Measurements from ENCODE around the gene EYS. TPM values are rescaled to one million over a fixed set of nuclear protein-coding genes. Genes with fewer than 3 reads are reported as not detected.
A peak's percentile ranks its signal among the peaks of the same experiment; 100 is the strongest.
"Not testable (repeated sequence)": the region's sequence is repeated elsewhere in the genome, so short reads cannot be mapped to it uniquely, and the experiment has no call there.

The EYS gene
- total RNA-seq, 1 experiment from 2014 or later, result 0.87 TPM

DNA sequence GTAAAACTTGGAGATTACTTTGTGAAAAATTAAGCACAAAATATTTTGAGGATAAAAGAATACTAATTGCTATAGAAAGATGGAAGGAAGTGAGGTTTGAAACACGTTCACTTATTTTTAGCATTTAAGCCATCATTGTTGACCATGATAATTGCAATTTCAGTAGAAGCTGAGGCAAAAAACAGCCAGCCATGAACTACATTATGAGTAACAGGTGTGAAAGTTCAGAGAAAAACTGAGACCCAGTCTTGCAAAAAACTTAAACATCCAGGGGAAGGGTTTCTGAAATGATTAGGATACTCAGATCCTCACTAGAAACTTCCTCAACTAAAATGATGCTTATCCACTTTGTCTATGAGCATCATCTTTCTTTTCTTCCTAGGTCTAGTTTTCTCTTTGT lies 1452.0 kb downstream of the EYS start:
- DNase-seq (ENCODE audit: low read depth), result no peak

DNA sequence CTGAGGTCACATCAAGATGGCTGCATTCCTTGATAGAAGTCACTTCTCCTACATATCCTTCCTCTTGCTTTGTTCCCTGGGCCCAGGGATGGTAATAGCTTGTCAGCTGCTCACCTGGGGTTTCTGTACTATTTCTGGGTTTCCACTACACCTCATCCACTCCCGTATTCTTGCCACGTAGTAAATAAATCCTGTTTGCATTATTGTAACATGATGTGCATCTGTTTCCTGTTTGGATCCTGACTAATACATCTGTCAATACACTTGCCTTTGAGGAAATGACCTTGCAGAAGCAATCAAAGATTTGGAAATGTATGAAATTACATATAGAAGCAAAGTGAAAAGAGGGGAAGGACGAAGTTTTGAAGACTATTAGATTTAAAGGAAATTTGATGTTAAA lies 1452.5 kb downstream of the EYS start:
- DNase-seq (ENCODE audit: low read depth), result no peak

DNA sequence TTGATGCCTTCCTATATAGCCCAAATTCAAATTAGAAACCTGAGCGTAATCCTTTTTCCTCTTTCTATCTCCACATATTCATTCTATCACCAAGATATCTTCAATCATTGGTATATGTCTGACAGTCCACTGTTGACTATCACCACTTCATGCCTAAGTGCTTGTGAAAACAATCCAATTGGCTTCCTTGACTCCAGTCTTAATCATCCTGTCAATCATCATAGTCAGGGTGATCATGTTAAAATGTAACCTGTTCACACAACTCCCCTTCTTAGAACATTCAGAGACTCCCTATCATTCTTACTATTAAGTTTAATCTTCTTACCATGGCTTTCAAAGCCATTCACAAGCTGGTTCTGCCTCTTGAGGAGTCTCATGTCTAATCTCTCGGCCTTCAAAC lies 1454.8 kb downstream of the EYS start:
- no peak for DNase-seq (ENCODE audit: low read depth)

DNA sequence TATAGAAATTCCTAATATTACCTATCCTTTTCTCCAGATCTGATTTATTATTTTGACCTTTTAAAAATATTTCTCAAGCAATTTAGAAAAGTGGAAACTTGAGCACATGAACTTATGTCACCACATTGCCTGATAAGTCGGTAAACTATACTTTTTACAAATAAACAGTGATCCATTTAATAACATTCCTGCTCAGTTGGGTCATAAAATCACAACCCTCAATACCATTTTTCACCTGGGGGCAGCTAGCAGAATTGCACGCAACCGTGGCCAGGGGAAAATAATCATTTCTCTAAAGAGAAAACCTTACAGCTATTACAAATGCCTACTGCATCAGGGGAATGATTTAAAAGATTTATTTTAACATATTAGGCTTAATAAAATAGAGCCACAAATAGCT lies 1456.9 kb downstream of the EYS start:
- DNase-seq (ENCODE audit: low read depth), result no peak

DNA sequence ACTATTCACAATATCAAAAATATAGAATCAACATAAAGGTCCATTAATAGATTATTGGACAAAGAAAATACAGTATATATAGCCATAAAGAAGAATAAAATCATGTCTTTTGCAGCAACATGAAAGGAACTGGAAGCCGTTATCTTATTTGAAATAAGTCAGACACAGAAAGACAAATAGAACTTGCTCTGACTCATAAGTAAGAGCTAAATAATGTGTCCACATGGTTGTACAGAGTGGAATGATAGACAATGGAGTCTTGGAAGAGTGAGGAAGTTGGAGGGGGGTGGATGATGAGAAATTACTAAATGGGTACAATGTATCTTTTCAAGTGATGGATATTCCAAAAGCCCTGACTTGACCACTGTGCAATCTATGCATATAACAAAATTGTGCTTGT lies 1457.9 kb downstream of the EYS start:
- peak; percentile 50 for DNase-seq (ENCODE audit: low read depth)

DNA sequence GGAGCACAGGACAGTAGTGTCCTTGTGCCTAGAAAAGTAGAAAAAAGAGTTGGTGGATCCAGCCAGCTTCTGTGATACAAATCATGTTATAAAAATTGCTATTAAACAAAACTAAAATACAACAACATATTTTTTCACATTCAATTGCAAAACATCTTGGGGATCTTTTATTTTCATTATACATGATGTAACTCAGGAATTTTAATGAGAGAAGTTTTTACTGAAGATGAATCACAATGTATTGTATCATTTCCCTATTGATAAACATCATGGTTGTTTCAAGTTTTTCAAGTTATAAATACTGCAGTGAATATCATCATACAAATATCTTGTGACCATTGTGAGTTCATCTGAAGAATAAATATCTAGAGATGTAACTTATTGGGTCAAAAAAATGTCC lies 1463.4 kb downstream of the EYS start:
- no peak for DNase-seq (ENCODE audit: low read depth)

DNA sequence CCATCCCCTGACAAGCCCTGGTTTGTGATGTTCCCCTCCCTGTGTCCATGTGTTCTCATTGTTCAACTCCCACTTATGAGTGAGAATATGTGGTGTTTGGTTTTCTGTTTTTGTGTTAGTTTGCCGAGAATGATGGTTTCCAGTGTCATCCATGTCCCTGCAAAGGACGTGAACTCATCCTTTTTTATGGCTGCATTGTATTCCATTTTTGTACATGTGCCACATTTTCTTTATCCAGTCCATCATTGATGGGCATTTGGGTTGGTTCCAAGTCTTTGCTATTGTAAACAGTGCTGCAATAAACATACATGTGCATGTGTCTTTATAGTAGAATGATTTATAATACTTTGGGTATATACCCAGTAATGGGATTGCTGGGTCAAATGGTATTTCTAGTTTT lies 1468.1 kb downstream of the EYS start:
- not testable (repeated sequence) for DNase-seq (ENCODE audit: low read depth)

DNA sequence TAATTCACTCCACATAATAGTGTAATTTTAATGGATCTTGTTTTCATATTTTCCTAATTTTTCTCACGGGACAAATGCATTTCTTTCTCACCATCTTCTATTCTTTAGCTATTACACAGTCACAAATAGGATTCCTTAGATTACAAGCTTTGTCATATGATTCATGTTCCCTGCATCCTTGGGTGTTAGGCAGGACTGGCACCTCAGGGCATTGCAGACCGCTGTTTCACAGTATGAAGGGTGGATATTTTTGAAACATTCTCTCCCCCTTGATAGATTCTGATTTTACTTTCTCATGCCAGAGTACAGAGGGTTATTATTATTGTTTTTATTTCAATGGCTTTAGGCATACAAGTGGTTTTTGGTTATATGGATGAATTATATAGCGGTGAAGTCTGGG lies 1469.0 kb downstream of the EYS start:
- DNase-seq (ENCODE audit: low read depth), result no peak

DNA sequence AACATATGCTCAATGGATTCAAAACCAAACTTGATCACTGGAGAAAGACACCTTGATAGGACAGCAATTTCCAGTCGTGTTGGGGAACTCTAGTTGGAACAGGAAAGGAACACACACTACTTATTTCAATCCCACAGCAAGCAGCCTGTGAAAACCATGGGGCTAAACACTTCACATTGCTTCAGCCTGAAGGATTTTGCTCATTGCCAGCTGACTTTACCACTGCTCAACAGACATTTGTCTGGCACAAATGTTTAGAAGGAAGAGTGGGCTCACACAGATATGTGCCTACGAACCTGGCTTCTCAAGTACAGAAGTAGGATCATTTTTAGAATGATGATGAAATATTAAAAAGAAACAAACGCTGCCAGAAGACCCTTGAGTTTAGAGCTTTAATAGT lies 1473.3 kb downstream of the EYS start:
- DNase-seq (ENCODE audit: low read depth), result no peak

DNA sequence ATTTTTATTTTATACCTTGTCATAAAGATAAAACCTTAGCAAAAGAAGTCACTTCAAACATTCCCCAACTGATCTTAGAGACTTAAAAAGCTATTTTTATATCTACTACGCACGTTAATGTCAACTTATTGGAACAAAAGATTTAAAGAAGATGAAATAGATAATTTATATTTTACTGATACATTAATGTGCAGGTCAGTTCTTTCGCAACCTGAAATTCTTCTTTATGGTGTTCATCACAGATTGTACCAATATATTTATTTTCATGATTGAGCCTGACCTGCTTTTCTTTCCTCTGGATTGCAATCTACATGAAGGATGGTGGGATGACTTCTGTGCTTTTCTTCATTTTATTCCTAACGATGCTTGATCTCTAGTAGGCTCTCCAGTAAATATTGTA lies 1475.1 kb downstream of the EYS start:
- DNase-seq (ENCODE audit: low read depth), result no peak

DNA sequence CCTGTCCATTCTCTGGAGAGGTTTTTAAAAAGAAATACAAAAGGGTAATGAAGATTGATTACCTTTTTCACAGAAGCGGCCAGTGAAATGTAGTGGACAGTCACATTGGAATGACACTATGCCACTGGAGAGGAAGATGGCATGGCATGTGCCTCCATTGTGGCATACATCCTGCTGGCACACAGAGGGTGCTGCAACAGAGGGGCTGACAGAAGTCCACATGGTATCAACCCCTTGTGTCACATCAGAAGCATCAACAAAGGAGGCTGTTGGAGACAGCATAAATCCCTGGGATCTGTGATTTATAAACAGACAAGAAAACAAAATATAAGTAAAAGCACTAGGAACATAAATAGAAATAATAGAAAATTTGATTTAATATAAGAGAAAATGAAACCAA lies 1476.5 kb downstream of the EYS start:
- no peak for DNase-seq (ENCODE audit: low read depth)

DNA sequence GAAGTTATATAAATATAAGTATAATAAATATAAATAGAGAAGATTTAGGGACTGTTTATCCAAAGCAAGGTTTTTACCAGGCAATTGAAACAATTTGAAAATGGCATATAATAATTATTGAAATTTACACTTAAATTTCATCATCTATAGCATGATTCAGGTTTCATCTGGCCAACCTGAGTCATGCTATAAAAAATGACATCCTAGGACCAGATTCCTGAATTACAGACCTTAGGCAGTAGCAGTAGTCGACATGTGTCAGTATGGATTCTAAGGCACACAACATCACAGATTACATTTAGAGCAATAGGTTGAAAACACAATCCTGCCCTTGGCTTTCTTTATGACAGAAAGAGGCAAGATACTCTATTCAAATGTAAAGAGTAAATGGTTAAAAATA lies 1479.2 kb downstream of the EYS start:
- DNase-seq (ENCODE audit: low read depth), result no peak

DNA sequence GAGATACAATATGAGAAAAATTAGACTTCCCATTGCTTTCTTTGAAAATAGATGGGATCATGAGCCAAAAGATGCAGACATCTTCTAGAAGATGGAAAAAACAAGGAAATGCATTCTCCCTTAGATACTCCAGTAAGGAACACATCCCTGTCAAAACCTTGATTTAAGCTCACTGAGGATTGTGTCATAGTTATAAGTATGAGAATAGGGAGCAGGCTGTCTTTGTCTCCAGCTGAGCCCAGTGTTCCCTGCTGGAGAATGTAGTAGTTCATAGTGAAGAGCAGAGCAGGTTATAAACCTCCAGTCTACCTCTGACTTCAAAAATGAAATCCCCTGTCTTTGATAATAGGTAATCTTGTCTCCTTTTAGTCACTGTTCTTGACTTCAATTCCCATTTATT lies 1481.5 kb downstream of the EYS start:
- no peak for DNase-seq (ENCODE audit: low read depth)

DNA sequence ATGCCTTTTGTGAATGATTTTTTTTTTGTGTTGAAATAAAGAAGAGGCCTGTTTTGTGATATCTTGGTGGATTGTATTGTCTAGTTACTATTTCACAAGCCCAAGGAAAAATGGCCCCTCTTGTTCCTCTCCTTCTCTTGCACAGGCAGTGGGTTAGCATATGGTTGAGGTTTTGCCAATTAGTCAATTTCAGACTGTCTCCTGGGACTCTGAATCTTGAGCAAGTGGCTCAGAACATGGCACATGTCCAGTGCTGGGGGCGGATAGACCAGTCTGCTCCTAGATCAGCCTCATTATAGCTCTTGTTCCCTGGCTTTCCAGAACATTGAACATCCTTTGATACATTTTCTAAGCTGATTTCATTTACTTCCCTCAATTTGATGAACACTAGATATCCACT lies 1482.2 kb downstream of the EYS start:
- no peak for DNase-seq (ENCODE audit: low read depth)

DNA sequence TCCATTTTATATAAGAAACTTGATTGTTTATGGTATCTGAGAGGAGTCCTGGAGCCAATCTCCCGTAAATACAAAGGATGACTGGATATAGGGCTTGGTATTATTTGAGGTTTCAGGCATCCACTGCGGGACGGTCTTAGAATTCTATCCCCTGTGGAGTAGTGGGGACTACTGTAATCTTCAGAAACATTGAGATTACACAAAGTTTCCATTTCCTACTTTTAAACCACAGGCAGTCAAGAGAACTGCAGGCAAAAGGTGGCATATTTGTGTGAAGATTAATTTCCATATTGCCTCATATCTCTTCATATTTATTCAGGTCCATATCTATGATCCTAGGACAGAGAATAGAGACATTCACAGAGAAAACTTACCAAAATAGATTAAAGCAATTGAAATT lies 1485.2 kb downstream of the EYS start:
- no peak for DNase-seq (ENCODE audit: low read depth)

DNA sequence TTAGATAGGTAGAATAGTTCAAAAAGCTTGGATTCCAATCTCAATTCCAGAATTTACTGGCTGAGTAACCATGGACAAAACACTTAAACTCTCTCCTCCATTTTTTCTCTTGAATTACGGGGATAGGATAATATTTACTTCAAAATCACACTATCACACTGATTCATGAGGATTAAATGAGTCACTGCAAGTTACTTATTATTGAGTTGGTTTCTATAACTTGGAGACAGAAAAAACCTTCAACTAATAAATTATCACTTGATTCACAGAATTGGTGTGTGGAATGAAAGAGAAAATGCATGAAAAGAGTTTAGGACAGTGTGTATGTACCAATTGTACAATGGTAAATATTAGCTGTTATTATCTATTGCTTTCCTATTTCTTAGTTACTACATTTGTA lies 1486.2 kb downstream of the EYS start:
- no peak for DNase-seq (ENCODE audit: low read depth)

DNA sequence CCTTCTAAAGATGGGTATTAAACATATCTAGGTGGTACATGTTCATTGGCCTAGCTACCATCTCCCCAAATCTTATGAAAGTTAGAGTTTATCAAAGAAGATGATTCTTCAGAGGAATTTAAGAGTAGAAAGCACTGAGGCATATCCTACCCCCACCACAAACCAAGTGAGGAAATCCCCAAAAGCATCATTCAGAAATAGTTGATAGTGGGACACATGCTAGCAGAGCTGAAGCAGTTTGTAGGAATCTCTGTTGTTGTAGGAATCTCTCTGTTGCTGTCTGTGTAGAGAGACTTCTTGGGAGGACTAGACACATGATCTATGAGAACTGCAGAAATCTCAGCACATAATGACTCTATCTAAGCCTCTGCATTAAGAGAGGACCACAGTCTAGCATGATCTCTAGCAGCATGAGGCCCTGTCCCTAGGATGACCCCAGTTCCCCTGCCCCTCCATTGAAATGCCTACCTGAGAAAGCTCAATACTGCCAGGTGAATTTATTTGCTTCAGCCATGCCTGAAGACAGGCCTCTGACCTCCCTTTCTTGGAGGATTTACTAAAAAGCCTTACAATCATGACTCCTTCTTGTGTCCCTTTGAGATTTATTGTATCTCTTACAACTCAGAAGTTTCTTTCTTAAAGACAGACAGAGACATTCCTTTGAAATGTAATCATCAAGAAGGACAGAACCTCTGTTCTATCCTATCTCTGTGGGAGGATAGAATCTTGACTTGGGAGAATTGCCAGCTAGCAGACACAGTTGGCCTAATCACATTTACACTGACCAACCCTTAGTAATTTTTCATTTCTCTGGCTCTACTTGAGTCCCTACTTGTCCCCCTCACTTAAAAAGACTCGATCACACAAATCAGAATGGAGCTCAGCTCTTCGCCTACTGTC lies 1489.1 kb downstream of the EYS start:
- DNase-seq (ENCODE audit: low read depth), result peak; percentile 32

DNA sequence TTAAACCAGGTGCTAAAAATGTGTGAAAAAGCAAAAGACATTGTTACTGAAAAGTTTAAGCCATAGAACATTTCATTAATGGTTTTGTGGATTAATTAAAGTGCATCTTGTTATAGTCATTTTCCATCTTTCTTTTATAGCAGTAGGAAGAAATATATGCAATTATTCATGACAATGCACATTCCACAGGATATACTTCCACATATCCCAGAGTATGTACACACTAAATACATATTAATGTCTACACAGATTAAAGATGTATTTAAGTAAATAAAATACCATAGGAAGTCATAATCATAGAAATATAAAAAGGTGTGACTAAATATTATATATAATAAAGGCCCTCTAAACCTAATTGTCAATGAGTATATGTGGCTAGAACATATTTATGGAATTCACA lies 1492.7 kb downstream of the EYS start:
- DNase-seq (ENCODE audit: low read depth), result no peak

DNA sequence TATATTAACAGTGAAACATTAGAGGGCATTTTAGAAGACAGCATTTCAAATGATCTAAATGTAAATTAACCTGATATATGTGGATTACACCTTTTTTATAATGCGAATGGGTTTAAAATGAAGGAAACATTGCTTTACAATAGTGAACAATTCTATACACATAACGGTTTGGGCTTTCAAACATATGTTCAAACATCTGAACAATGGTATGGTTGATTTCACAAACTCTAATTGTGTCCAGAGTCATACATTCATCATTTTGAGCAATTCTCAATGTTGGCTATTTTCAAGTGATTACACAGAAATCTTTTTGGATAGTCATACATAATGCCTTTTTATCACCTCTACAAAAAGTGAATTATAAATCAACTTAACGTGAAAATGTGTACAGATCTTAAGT lies 1493.3 kb downstream of the EYS start:
- DNase-seq (ENCODE audit: low read depth), result no peak

DNA sequence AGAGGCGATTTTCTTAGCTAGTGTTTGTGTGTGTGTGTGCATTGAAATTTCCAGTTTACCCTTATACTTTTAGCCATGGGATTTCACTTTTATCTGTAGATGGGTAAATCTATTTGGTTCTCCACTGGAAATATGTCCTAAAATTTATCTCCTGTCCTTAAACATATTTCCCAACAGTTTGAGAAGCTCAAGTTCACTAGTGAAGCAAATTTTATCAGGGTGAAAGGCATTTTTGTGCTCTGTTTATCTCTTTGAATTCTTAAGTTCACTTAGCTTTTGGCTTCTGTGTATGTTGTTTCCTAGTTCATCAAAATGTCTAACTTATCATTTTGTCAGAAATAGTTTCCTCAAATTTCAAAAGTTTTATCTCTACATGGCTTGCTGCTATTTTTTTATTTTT lies 1509.8 kb downstream of the EYS start:
- DNase-seq (ENCODE audit: low read depth), result no peak

DNA sequence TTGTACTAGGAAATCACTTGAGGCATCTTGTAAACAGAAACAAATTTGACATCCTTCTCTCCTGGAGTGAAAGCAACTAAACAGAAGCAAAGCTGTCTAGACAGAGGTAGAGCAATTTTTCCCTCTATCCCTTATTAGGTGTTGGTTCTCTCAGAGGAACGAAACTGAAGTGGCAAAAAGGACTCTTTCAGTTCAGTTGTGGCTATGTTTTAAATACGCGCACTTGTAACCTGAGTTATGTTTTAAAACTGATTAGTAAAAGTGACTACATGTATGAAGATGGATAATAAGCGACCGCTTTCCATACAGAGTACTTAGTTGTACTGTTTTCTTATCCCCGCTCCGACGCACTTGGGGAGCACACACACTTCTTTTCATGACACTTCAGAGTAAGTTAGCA lies 1520.4 kb downstream of the EYS start:
- no peak for DNase-seq (ENCODE audit: low read depth)

DNA sequence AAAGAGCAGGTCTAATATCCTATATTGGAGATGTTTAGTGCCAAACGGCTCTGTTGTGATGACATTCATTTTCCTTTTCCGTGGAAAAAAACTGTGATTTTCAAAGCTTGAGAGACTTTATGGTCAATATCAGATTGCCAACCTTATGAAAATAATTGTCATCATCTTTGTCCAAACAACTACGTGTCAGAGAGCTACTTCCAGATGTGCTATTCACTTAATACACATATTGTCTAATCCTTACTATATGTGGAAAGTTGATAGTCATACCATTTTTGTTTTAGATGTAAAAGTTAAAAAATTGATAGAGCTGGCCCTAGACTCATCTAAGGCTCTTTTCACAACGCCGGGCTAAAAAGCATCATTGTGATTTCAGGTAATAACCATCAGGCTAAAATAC lies 1521.4 kb downstream of the EYS start:
- DNase-seq (ENCODE audit: low read depth), result no peak

DNA sequence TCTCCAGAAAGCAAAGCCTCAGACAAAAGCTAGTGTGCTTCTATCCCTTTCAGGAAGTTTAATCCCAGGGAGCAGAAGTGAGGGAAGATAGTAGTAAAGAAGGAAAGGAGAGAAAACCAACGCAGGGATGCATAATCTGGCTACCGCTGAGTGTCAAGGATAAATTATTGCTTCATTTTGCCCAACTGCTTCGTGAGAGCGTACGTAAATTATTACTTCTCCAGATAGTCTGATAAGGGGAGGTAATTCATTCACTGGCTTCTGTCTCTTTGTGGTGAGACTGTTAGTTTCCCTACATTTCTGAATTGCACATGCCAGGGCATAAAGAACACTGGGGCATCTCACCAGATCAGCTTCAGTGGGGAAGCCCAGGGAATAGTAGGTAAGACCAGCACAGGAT lies 1531.7 kb downstream of the EYS start:
- no peak for DNase-seq (ENCODE audit: low read depth)

DNA sequence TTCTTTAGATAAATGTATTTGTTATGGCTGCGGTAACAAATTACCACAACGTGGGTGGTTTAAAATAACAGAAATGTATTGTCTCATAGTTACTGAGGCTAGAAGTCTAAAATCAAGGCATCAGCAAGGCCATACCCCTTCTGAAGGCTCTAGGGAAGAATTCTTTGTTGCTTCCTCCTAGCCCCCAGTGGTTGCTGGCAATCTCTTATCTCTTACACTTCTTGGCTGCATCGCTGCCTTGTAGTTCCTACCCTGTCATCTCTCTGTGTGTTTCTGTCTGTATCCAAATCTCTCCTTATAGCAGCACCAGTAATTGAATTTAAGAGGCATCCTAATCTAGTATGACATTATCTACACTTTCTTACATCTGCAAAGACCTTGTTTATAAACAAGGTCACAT lies 1536.7 kb downstream of the EYS start:
- DNase-seq (ENCODE audit: low read depth), result no peak

All from HT1080 (cell line).